Activated naive CD8-positive, alpha-beta T cell treated with anti-CD3 and anti-CD28 coated beads, Interleukin-2, amount 10 ng/mL, durations not matched to agents 7 days and 5 days (primary cell): ENCODE measurements around the gene PLD1. TPM values are rescaled to one million over a fixed set of nuclear protein-coding genes. Genes with fewer than 3 reads are reported as not detected.

Experiments
- ATAC-seq: fragments of 150-1000 bp; cut with Tn5 transposase; one replicate; pipeline ENCODE4 v1.10.0; 2021; ENCODE audit warnings: low read depth, moderate library complexity
- POLR2A ChIA-PET: fragments of 350-600 bp; sonication (Branson Sonifier 250); formaldehyde crosslinking; loops from one replicate; lab custom pipeline; 2021; ENCODE audit warnings: antibody characterized with exemption; lab: Charles Lee
- DNase-seq: peaks from one replicate; pipeline ENCODE4 v3.0.0; 2021
- H3K27ac Mint-ChIP-seq: one replicate; pipeline ENCODE4 v1.8.0; 2022; ENCODE audit warnings: mild to moderate bottlenecking, mixed read lengths
- H3K27me3 Mint-ChIP-seq: one replicate; pipeline ENCODE4 v1.8.0; 2022; ENCODE audit warnings: mild to moderate bottlenecking, moderate library complexity, mixed read lengths
- H3K36me3 Mint-ChIP-seq: one replicate; pipeline ENCODE4 v1.8.0; 2021; ENCODE audit warnings: mild to moderate bottlenecking, mixed read lengths
- H3K4me1 Mint-ChIP-seq: one replicate; pipeline ENCODE4 v1.8.0; 2021; ENCODE audit warnings: mixed read lengths
- H3K4me3 Mint-ChIP-seq: one replicate; pipeline ENCODE4 v1.8.0; 2022; ENCODE audit warnings: mild to moderate bottlenecking, moderate library complexity, mixed read lengths
- H3K9me3 Mint-ChIP-seq: one replicate; pipeline ENCODE4 v1.8.0; 2021; ENCODE audit warnings: mixed read lengths
- total RNA-seq, 2 experiments: library from RNA; stranded (reverse); gene quantifications; one replicate each; pipeline ENCODE4 v1.2.3, GENCODE V29; 2021

The PLD1 gene
- total RNA-seq, 2 experiments from 2014 or later, result 1.0 to 1.7 TPM

GRCh38 chr3:171833789-171834460 lies 23.6 kb upstream of the PLD1 start:
- peaks cover 4% of the 10 kb centered on the region for H3K4me1 Mint-ChIP-seq
- no peaks in the 10 kb centered on the region for H3K36me3 Mint-ChIP-seq
- POLR2A ChIA-PET, result no interaction called here
- DNase-seq, result no peak
- H3K27me3 Mint-ChIP-seq, result peaks cover 26% of the 10 kb centered on the region
- no peak overlapping the region for H3K4me3 Mint-ChIP-seq
- ATAC-seq, result no peak
- no peak overlapping the region for H3K27ac Mint-ChIP-seq
- no peaks in the 10 kb centered on the region for H3K9me3 Mint-ChIP-seq

- DNase-seq, result no peak
- POLR2A ChIA-PET, result no interaction called here
- peaks cover 1% of the 10 kb centered on the region for H3K4me1 Mint-ChIP-seq
- no peaks in the 10 kb centered on the region for H3K9me3 Mint-ChIP-seq
- no peak for ATAC-seq
- no peak overlapping the region for H3K27ac Mint-ChIP-seq
- H3K27me3 Mint-ChIP-seq, result peaks cover 26% of the 10 kb centered on the region
- H3K36me3 Mint-ChIP-seq, result no peaks in the 10 kb centered on the region
- H3K4me3 Mint-ChIP-seq, result no peak overlapping the region
Measured at GRCh38 chr3:171832989-171833388, 22.7 kb upstream of the PLD1 start.

- no peak for ATAC-seq
- peaks cover 8% of the 10 kb centered on the region for H3K4me1 Mint-ChIP-seq
- H3K9me3 Mint-ChIP-seq, result no peaks in the 10 kb centered on the region
Measured at GRCh38 chr3:171831936-171832335, 21.7 kb upstream of the PLD1 start.

GRCh38 chr3:171830518-171830875 lies 20.2 kb upstream of the PLD1 start:
- DNase-seq (no peak), ATAC-seq (no peak)
- Mint-ChIP-seq H3K36me3 (no peaks in the 10 kb centered on the region), H3K9me3 (no peaks in the 10 kb centered on the region), H3K27me3 (peaks cover 36% of the 10 kb centered on the region), H3K4me1 (peaks cover 8% of the 10 kb centered on the region), H3K27ac (no peak overlapping the region), H3K4me3 (no peak overlapping the region)
- POLR2A ChIA-PET, result no interaction called here

More at GRCh38 chr3:171831936-171832335, 21.7 kb upstream of the PLD1 start:
- no peak overlapping the region for H3K4me3 Mint-ChIP-seq
- H3K27me3 Mint-ChIP-seq, result peaks cover 32% of the 10 kb centered on the region
- POLR2A ChIA-PET, result no interaction called here
- H3K27ac Mint-ChIP-seq, result no peak overlapping the region
- no peak for DNase-seq
- no peaks in the 10 kb centered on the region for H3K36me3 Mint-ChIP-seq

GRCh38 chr3:171829841-171830517 lies 19.7 kb upstream of the PLD1 start:
- peaks cover 8% of the 10 kb centered on the region for H3K4me1 Mint-ChIP-seq
- H3K9me3 Mint-ChIP-seq, result no peaks in the 10 kb centered on the region
- no peak overlapping the region for H3K27ac Mint-ChIP-seq
- H3K4me3 Mint-ChIP-seq, result no peak overlapping the region
- H3K27me3 Mint-ChIP-seq, result peaks cover 38% of the 10 kb centered on the region
- DNase-seq, result no peak
- no peaks in the 10 kb centered on the region for H3K36me3 Mint-ChIP-seq
- no peak for ATAC-seq
- POLR2A ChIA-PET, result no interaction called here

- POLR2A ChIA-PET, result no interaction called here
- Mint-ChIP-seq H3K4me3 (no peak overlapping the region), H3K27ac (no peak overlapping the region), H3K4me1 (peaks cover 8% of the 10 kb centered on the region), H3K36me3 (no peaks in the 10 kb centered on the region), H3K27me3 (peaks cover 38% of the 10 kb centered on the region), H3K9me3 (no peaks in the 10 kb centered on the region)
- ATAC-seq (no peak), DNase-seq (no peak)
Measured at GRCh38 chr3:171828902-171829770, 18.9 kb upstream of the PLD1 start.

GRCh38 chr3:171827836-171828458 lies 17.7 kb upstream of the PLD1 start:
- H3K4me1 Mint-ChIP-seq, result peaks cover 8% of the 10 kb centered on the region
- no peak overlapping the region for H3K27ac Mint-ChIP-seq
- no peaks in the 10 kb centered on the region for H3K36me3 Mint-ChIP-seq
- no peak overlapping the region for H3K4me3 Mint-ChIP-seq
- peak; percentile 39 for ATAC-seq
- no peak for DNase-seq
- POLR2A ChIA-PET, result no interaction called here
- H3K27me3 Mint-ChIP-seq, result peaks cover 39% of the 10 kb centered on the region
- no peaks in the 10 kb centered on the region for H3K9me3 Mint-ChIP-seq

GRCh38 chr3:171827385-171827784 lies 17.1 kb upstream of the PLD1 start:
- no peaks in the 10 kb centered on the region for H3K9me3 Mint-ChIP-seq
- no peak overlapping the region for H3K4me3 Mint-ChIP-seq
- H3K36me3 Mint-ChIP-seq, result no peaks in the 10 kb centered on the region
- ATAC-seq (no peak), DNase-seq (no peak)
- peaks cover 8% of the 10 kb centered on the region for H3K4me1 Mint-ChIP-seq
- H3K27me3 Mint-ChIP-seq, result peaks cover 33% of the 10 kb centered on the region
- H3K27ac Mint-ChIP-seq, result no peak overlapping the region
- POLR2A ChIA-PET, result no interaction called here

GRCh38 chr3:171825222-171825828 lies 15.0 kb upstream of the PLD1 start:
- Mint-ChIP-seq H3K4me3 (no peak overlapping the region), H3K27me3 (peaks cover 26% of the 10 kb centered on the region), H3K4me1 (peaks cover 11% of the 10 kb centered on the region), H3K36me3 (no peaks in the 10 kb centered on the region), H3K27ac (no peak overlapping the region), H3K9me3 (no peaks in the 10 kb centered on the region)
- POLR2A ChIA-PET, result no interaction called here
- ATAC-seq (no peak), DNase-seq (no peak)

- Mint-ChIP-seq H3K27ac (no peak overlapping the region), H3K4me3 (no peak overlapping the region), H3K27me3 (peaks cover 25% of the 10 kb centered on the region), H3K9me3 (no peaks in the 10 kb centered on the region), H3K36me3 (no peaks in the 10 kb centered on the region), H3K4me1 (peaks cover 11% of the 10 kb centered on the region)
- no peak for ATAC-seq
- no peak for DNase-seq
- POLR2A ChIA-PET, result no interaction called here
Measured at GRCh38 chr3:171824824-171825221, 14.5 kb upstream of the PLD1 start.

GRCh38 chr3:171824116-171824515 lies 13.8 kb upstream of the PLD1 start:
- H3K4me3 Mint-ChIP-seq, result no peak overlapping the region
- H3K36me3 Mint-ChIP-seq, result no peaks in the 10 kb centered on the region
- no peak for ATAC-seq
- no peak overlapping the region for H3K27ac Mint-ChIP-seq
- H3K9me3 Mint-ChIP-seq, result no peaks in the 10 kb centered on the region
- POLR2A ChIA-PET, result no interaction called here
- peaks cover 11% of the 10 kb centered on the region for H3K4me1 Mint-ChIP-seq
- peaks cover 24% of the 10 kb centered on the region for H3K27me3 Mint-ChIP-seq
- no peak for DNase-seq

GRCh38 chr3:171822431-171823106 lies 12.3 kb upstream of the PLD1 start:
- ATAC-seq (no peak), DNase-seq (no peak)
- Mint-ChIP-seq H3K4me3 (no peak overlapping the region), H3K27me3 (peaks cover 17% of the 10 kb centered on the region), H3K4me1 (peaks cover 7% of the 10 kb centered on the region), H3K9me3 (no peaks in the 10 kb centered on the region), H3K27ac (no peak overlapping the region), H3K36me3 (no peaks in the 10 kb centered on the region)
- POLR2A ChIA-PET, result no interaction called here
